HG03565 (cell line): ENCODE measurements around the gene NUP210L.
"Not testable (repeated sequence)": the region's sequence is repeated elsewhere in the genome, so short reads cannot be mapped to it uniquely, and the experiment has no call there.

Experiments used
- ATAC-seq: cut with Tn5 transposase; IDR thresholded peaks from one replicate; pipeline ENCODE4 v1.9.1; 2021; ENCODE audit warnings: mild to moderate bottlenecking, moderate library complexity; ENCODE audit not compliant: unreplicated experiment

Gene NUP210L

GRCh38 chr1:153995640-153996039, 159.2 kb downstream of the NUP210L start:
- ATAC-seq = no peak

DNA sequence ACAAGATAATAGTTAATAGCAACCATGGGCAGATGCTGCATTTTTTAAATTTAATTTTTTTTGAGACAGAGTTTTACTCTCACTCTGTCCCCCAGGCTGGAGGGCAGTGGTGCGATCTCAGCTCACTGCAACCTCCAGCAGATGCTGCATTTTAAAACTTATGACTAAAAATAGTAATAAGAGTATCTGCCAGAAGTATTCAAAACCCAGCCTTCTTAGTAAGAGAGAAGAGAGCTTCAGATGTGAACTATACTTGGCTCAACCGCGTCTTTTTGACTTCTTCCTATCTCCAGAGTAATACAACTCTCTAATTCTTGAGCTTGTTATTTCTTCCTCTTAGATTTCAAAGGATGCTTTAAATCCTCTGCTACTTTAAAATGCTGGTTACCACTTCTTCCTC, 159.7 kb downstream of the NUP210L start:
- ATAC-seq = no peak

DNA sequence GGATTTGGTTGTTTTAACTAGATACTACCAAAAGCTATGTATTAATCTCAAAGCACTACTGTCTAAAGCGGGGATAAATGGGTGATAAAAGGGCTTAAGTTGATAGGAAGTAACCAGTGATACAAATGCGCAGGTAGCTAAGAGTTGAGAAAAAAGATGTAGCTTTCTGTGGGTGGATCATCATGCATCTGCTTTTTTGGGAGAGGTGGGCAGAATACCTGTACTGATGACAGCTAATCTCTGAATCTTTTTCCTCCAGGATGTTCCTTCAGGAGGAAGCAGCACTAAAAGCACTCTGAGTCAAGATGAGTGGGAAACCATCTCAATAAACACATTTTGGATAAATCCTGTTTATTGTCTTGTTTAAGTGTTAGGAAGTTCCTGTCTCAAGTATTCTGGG, 163.1 kb downstream of the NUP210L start:
- ATAC-seq = no peak

DNA sequence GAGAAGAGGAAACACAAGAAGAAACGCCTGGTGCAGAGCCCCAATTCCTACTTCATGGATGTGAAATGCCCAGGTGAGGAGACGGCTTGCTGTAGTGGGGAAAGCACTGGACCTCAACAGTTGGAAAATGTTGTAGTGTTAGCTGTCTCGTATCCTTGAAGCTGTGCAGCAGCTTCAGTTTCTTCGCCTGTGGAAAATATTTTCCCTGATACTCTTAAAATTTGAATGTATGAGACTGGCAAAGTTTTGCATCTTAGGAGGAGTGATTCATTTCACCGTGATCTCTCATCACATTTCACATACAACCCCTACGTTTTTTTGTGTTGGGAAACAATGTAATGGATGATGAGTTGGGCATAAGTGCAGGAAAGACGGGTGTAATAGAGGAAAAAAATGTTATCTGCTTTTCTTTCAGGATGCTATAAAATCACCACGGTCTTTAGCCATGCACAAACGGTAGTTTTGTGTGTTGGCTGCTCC, 163.7 kb downstream of the NUP210L start:
- ATAC-seq = no peak

- ATAC-seq = peak; percentile 80
Measured at GRCh38 chr1:153990468-153991150, 164.3 kb downstream of the NUP210L start, which contains the start of gene RPS27. RPS27 (plus strand) TSS chr1:153990762; CDS start chr1:153990797, 35 bp downstream.

DNA sequence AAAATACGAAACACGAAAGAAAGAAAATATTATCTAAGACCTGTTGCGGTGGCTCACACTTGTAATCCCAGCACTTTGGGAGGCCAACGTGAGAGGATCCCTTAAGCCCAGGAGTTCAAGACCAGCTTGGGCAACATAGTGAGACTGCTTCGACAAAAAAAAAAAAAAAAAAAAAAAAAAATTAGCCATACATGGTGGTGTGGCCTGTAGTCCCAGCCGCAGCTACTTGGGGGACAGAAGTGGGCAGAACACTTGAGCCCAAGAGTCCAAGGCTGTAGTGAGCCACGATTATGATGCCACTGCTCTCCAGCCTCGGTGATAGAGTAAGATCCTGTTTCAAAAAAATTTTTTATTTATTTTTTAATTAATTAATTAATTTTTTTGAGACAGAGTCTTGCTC, 167.3 kb downstream of the NUP210L start:
- no peak for ATAC-seq

- ATAC-seq = no peak
Measured at GRCh38 chr1:153985941-153986761, 168.7 kb downstream of the NUP210L start, which contains the start of gene RAB13. RAB13 (minus strand) TSS chr1:153986339; CDS start chr1:153986236, 103 bp downstream.

- ATAC-seq = no peak
Measured at GRCh38 chr1:153985341-153985912, 169.4 kb downstream of the NUP210L start.

GRCh38 chr1:153984123-153984894, 170.6 kb downstream of the NUP210L start:
- no peak for ATAC-seq

GRCh38 chr1:153981735-153982134, 173.1 kb downstream of the NUP210L start:
- ATAC-seq = not testable (repeated sequence)

DNA sequence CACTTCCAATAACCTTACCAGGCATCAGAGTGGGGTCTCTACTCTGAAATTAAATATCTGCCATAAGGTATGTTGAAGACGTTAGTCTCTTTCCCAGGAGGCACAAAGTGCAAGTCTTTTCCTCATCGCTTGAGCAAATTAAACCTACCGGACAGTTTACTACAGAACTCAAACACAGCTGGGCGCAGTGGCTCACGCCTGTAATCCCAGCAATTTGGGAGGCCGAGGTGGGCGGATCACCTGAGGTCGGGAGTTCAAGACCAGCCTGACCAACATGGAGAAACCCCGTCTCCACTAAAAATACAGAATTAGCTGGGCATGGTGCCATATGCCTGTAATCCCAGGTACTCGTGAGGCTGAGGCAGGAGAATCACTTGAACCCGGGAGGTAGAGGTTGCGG, 175.8 kb downstream of the NUP210L start:
- not testable (repeated sequence) for ATAC-seq

- ATAC-seq = peak; percentile 9
Measured at GRCh38 chr1:153978274-153978909, 176.5 kb downstream of the NUP210L start.

- ATAC-seq = peak; percentile 70
Measured at GRCh38 chr1:153977250-153978240, 177.3 kb downstream of the NUP210L start, which contains the start of gene JTB. JTB (minus strand) TSS chr1:153977674; CDS start chr1:153977252, 422 bp downstream.

- ATAC-seq = no peak
Measured at GRCh38 chr1:153976819-153977249, 178.0 kb downstream of the NUP210L start.

- no peak for ATAC-seq
Measured at GRCh38 chr1:153973525-153973924, 181.3 kb downstream of the NUP210L start.

DNA sequence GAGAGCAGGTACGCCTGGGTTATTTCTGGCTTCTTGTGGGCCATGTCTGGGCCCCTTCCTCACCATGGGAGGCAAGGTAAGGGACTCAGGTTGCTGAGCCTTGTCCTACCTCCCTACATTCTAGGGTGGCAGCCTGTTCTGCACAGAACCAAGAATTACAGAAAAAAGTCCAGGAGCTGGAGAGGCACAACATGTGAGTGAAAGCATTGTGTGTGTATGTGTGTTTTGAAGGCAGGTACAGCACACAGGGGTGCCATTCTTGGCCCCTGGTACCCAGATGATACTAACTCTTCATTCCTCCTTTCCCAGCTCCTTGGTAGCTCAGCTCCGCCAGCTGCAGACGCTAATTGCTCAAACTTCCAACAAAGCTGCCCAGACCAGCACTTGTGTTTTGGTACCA, 181.8 kb downstream of the NUP210L start:
- no peak for ATAC-seq

GRCh38 chr1:153970346-153970745, 184.5 kb downstream of the NUP210L start:
- no peak for ATAC-seq

DNA sequence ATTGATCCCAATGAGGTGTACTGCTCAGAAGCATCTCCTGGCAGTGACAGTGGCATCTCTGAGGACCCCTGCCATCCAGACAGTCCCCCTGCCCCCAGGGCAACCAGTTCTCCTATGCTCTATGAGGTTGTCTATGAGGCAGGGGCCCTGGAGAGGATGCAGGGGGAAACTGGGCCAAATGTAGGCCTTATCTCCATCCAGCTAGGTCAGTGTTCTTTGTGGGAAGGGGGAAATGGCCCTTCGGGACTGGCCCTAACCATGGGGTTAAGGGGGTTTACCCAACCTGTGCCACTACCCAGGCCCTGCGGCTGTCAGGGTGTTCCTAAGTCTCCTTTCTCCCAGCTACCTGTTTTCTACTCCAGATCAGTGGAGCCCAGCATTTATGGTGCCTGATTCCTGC, 185.9 kb downstream of the NUP210L start:
- no peak for ATAC-seq

- no peak for ATAC-seq
Measured at GRCh38 chr1:153968408-153968807, 186.5 kb downstream of the NUP210L start.
